ENCODE data around the gene STARD8.

DNA sequence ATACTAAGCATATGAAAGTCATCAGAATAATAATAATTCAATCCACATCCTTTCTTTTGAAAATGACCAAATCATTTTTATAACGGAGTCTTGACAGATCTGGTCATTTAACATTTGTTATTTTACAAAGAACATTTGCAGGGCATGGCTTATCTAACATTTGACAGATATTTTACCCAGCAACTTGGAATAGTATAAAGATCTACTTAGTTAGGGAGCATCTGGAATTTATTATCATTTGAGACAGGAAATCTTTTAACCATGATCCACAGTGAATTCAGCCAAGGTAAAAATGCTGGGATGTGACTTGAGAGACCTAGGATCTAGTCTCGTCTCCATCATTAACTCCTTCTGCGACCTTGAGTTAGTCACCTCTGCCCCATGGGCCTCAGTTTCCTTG is 22.4 kb downstream of the STARD8 start:
- TF ChIP-seq, protein P1, sequence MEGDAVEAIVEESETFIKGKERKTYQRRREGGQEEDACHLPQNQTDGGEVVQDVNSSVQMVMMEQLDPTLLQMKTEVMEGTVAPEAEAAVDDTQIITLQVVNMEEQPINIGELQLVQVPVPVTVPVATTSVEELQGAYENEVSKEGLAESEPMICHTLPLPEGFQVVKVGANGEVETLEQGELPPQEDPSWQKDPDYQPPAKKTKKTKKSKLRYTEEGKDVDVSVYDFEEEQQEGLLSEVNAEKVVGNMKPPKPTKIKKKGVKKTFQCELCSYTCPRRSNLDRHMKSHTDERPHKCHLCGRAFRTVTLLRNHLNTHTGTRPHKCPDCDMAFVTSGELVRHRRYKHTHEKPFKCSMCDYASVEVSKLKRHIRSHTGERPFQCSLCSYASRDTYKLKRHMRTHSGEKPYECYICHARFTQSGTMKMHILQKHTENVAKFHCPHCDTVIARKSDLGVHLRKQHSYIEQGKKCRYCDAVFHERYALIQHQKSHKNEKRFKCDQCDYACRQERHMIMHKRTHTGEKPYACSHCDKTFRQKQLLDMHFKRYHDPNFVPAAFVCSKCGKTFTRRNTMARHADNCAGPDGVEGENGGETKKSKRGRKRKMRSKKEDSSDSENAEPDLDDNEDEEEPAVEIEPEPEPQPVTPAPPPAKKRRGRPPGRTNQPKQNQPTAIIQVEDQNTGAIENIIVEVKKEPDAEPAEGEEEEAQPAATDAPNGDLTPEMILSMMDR (IDR thresholded peaks at IDR 0.05; ENCODE audit: low read length): no peak
- no peak for TF ChIP-seq EZH2 (IDR thresholded peaks at IDR 0.05; ENCODE audit: borderline replicate concordance, low read length)
